IMR-90 (cell line): Measurements from ENCODE around the gene SPOUT1. TPM values are rescaled to one million over a fixed set of nuclear protein-coding genes. Genes with fewer than 3 reads are reported as not detected.
"Not testable (repeated sequence)": the region's sequence is repeated elsewhere in the genome, so short reads cannot be mapped to it uniquely, and the experiment has no call there.

Source experiments
- ATAC-seq: fragments of 200-7000 bp; cut with Tn5 transposase; 2 replicates; pipeline ENCODE4 v1.9.1; 2020; ENCODE audit warnings: low read depth, mild to moderate bottlenecking, moderate library complexity
- BruUV-seq: library from RNA; stranded (reverse); fragments of 400-500 nt; replicated peaks from 2 replicates; lab custom pipeline; 2021; lab: Mats Ljungman, UMichigan
- CTCF ChIA-PET: fragments of 300-600 bp; formaldehyde crosslinking; extraction: SDS; loops from one replicate; lab custom pipeline; 2021; ENCODE audit warnings: antibody characterized with exemption; lab: Yijun Ruan, JAX
- POLR2A ChIA-PET: fragments of 300-600 bp; sonication (Branson Sonifier 250); formaldehyde crosslinking; loops from one replicate; lab custom pipeline; 2022; ENCODE audit warnings: antibody characterized with exemption; ENCODE audit not compliant: unreplicated experiment; lab: Charles Lee
- DNase-seq: peaks from one replicate; pipeline ENCODE4 v3.0.0; 2013
- H2AFZ ChIP-seq: replicated peaks from 2 replicates; pipeline ENCODE3; 2013; ENCODE audit warnings: low read length, mild to moderate bottlenecking; ENCODE audit not compliant: poor library complexity
- H2AK5ac ChIP-seq: 2 replicates; pipeline ENCODE4 v1.6.1; 2013; ENCODE audit warnings: low read depth, low read length, inconsistent platforms
- H2AK9ac ChIP-seq: replicated peaks from 2 replicates; pipeline ENCODE3; 2013; ENCODE audit warnings: mild to moderate bottlenecking, low read depth, low read length, moderate library complexity; ENCODE audit not compliant: poor library complexity
- H2BK120ac ChIP-seq: 2 replicates; pipeline ENCODE4 v1.6.1; 2013; ENCODE audit warnings: low read depth, low read length, inconsistent platforms
- H2BK15ac ChIP-seq: 3 replicates; pipeline ENCODE4 v1.6.1; 2013; ENCODE audit warnings: low read depth, low read length, inconsistent platforms
- H2BK20ac ChIP-seq: 2 replicates; pipeline ENCODE4 v1.6.1; 2013; ENCODE audit warnings: low read depth, mild to moderate bottlenecking, inconsistent platforms, low read length, moderate library complexity
- H2BK5ac ChIP-seq: 2 replicates; pipeline ENCODE4 v1.6.1; 2013; ENCODE audit warnings: mild to moderate bottlenecking, low read depth, low read length, inconsistent platforms; ENCODE audit not compliant: poor library complexity, severe bottlenecking
- H3K14ac ChIP-seq: replicated peaks from 2 replicates; pipeline ENCODE4 v1.6.1; 2013; ENCODE audit warnings: low read depth, low read length, inconsistent platforms
- H3K18ac ChIP-seq: 2 replicates; pipeline ENCODE4 v1.6.1; 2013; ENCODE audit warnings: low read depth, low read length, control low read depth
- H3K23ac ChIP-seq: 2 replicates; pipeline ENCODE4 v1.6.1; 2013; ENCODE audit warnings: low read depth, low read length, inconsistent platforms
- H3K27ac ChIP-seq: 2 replicates; pipeline ENCODE4 v1.5.1; 2013; ENCODE audit warnings: mild to moderate bottlenecking, control low read depth, low read length; ENCODE audit not compliant: insufficient read depth
- H3K27me3 ChIP-seq: 2 replicates; pipeline ENCODE4 v1.6.1; 2013; ENCODE audit warnings: low read length; ENCODE audit not compliant: control insufficient read depth, insufficient read depth
- H3K36me3 ChIP-seq: 2 replicates; pipeline ENCODE4 v1.6.1; 2013; ENCODE audit warnings: low read length, mixed read lengths; ENCODE audit not compliant: control insufficient read depth, insufficient read depth
- H3K4ac ChIP-seq: 2 replicates; pipeline ENCODE4 v1.6.1; 2013; ENCODE audit warnings: low read depth, low read length, inconsistent platforms
- H3K4me1 ChIP-seq: 2 replicates; pipeline ENCODE4 v1.6.1; 2013; ENCODE audit warnings: low read length, mixed read lengths; ENCODE audit not compliant: control insufficient read depth, insufficient read depth
- H3K4me2 ChIP-seq: 2 replicates; pipeline ENCODE4 v1.6.1; 2013; ENCODE audit warnings: low read depth, mild to moderate bottlenecking, control low read depth, low read length, moderate library complexity
- H3K4me3 ChIP-seq: 2 replicates; pipeline ENCODE4 v1.5.1; 2013; ENCODE audit warnings: low read depth, mild to moderate bottlenecking, control low read depth, low read length, moderate library complexity; ENCODE audit not compliant: insufficient read depth
- H3K56ac ChIP-seq: 2 replicates; pipeline ENCODE4 v1.6.1; 2013; ENCODE audit warnings: low read length, inconsistent platforms; ENCODE audit not compliant: insufficient read depth; ENCODE audit errors: extremely low read depth
- H3K79me1 ChIP-seq, 2 experiments: 2 replicates each; pipeline ENCODE4 v1.6.1; 2013; ENCODE audit warnings: low read length in 2 of 2, inconsistent platforms in 1 of 2, low read depth in 1 of 2
- H3K9ac ChIP-seq: 2 replicates; pipeline ENCODE4 v1.6.1; 2013; ENCODE audit warnings: low read depth, low read length, control low read depth
- H3K9me1 ChIP-seq: 2 replicates; pipeline ENCODE4 v1.6.1; 2013; ENCODE audit warnings: low read length, inconsistent platforms; ENCODE audit not compliant: insufficient read depth
- H3K9me3 ChIP-seq: 2 replicates; pipeline ENCODE4 v1.6.1; 2013; ENCODE audit warnings: low read length; ENCODE audit not compliant: control insufficient read depth, insufficient read depth
- H4K20me1 ChIP-seq: 2 replicates; pipeline ENCODE4 v1.6.1; 2013; ENCODE audit warnings: low read length, inconsistent platforms; ENCODE audit not compliant: insufficient read depth
- H4K5ac ChIP-seq: 2 replicates; pipeline ENCODE4 v1.6.1; 2013; ENCODE audit warnings: mild to moderate bottlenecking, low read depth, low read length, control low read depth
- H4K8ac ChIP-seq, 2 experiments: 2 replicates each; pipeline ENCODE4 v1.6.1; 2013; ENCODE audit warnings: low read depth in 2 of 2, low read length in 2 of 2, control low read depth in 1 of 2, inconsistent platforms in 1 of 2
- H4K91ac ChIP-seq: 2 replicates; pipeline ENCODE4 v1.6.1; 2013; ENCODE audit warnings: low read depth, low read length, inconsistent platforms; ENCODE audit not compliant: insufficient read depth
- MAFK ChIP-seq: IDR thresholded peaks from 2 replicates; pipeline ENCODE4 v1.6.1; 2012; ENCODE audit warnings: low read depth, low read length, improper control_type of control experiment
- MAZ ChIP-seq: IDR thresholded peaks from 2 replicates; pipeline ENCODE4 v1.6.1; 2012; ENCODE audit warnings: low read depth, mild to moderate bottlenecking, low read length, improper control_type of control experiment, moderate library complexity, borderline replicate concordance
- RCOR1 ChIP-seq: IDR thresholded peaks from 2 replicates; pipeline ENCODE4 v1.6.1; 2012; ENCODE audit warnings: mild to moderate bottlenecking, low read length, improper control_type of control experiment; ENCODE audit not compliant: insufficient replicate concordance
- WGBS, 2 experiments: methylation state at CpG; one replicate each; pipeline versions ENCODE4 v1.1.5 to v1.1.7; 2013; ENCODE audit warnings: missing lambda C conversion rate in 2 of 2; ENCODE audit not compliant: insufficient read length in 1 of 2; ENCODE audit errors: extremely low coverage in 2 of 2; 5-methylcytosine and 5-hydroxymethylcytosine counted together
- dilution Hi-C: fragments of 300-500 bp; cut with HindIII; formaldehyde crosslinking; loops from one replicate; pipeline ENCODE4 v1.14.3; 2018; ENCODE audit warnings: low sequenced_read_pairs; ENCODE audit not compliant: unreplicated experiment
- in situ Hi-C: fragments of 300-500 bp; cut with MboI; formaldehyde crosslinking; loops from 3 replicates; pipeline ENCODE4 v1.14.3; 2019; ENCODE audit warnings: low sequenced_read_pairs, inconsistent platforms, mixed read lengths
- intact Hi-C: fragments of 100-400 bp; cut with micrococcal nuclease; formaldehyde crosslinking; loops from 2 replicates; pipeline ENCODE4 v1.10.0; 2022
- polyA plus RNA-seq, 3 experiments: library from polyadenylated mRNA; depleted of rRNA; stranded (reverse); fragments of >200 nt; gene quantifications; 2 replicates each; pipeline ENCODE4 v1.2.3, GENCODE V29; 2012; ENCODE audit warnings: low replicate concordance in 1 of 3
- total RNA-seq: library from RNA; depleted of rRNA; stranded (reverse); fragments of >200 nt; gene quantifications from 2 replicates; pipeline ENCODE4 v1.2.3, GENCODE V29; 2012

The SPOUT1 gene
- total and polyA plus RNA-seq, 2 of the 4 experiments (the other 2 are of a cell fraction), result 17.9 to 27.8 TPM

DNA sequence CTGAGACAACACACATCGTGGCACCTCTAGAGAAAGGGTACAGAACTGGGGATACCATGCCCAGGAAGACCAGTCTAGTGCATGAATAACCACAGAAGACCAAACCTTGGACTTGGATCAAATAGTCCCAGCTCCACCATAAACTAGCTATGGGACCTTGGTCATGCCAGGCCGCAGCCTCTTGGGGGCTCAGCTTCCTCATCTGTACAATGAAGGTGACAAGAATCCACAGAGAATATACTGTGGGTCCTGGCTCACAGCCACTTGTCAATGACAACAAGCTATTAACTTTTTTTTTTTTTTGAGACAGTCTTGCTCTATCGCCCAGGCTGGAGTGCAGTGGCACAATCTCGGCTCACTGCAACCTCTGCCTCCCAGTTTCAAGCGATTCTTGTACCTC, 48.3 kb upstream of the SPOUT1 start:
- H4K91ac ChIP-seq, result no peak overlapping the region
- no peak overlapping the region for H2AK5ac ChIP-seq
- dilution Hi-C loops, result no loop called here
- H3K9me3 ChIP-seq, result no peaks in the 10 kb centered on the region
- H3K4me1 ChIP-seq, result peaks cover 2% of the 10 kb centered on the region; the same call in 1 of the 2 replicates
- in situ Hi-C loops, result no loop called here
- peaks cover 18 to 61% of the 10 kb centered on the region in 2 experiments for H3K79me1 ChIP-seq
- ChIA-PET CTCF (interaction anchor here (0.6 kb wide), 1 partner anchor 70 kb away, joined by 4 read pairs; no protein-coding TSS in a partner anchor), POLR2A (interaction anchor here (0.6 kb wide), 1 partner anchor 1401 kb away, joined by 3 read pairs; no protein-coding TSS in a partner anchor)
- no peak overlapping the region for H2AK9ac ChIP-seq
- no peak overlapping the region for H3K27ac ChIP-seq
- no peak overlapping the region for H4K8ac ChIP-seq
- H3K14ac ChIP-seq, result no peak overlapping the region
- no peak overlapping the region for H2BK15ac ChIP-seq
- H4K20me1 ChIP-seq, result peaks cover 6% of the 10 kb centered on the region; the same call in 1 of the 2 replicates
- H3K27me3 ChIP-seq, result no peaks in the 10 kb centered on the region
- no peak for DNase-seq
- WGBS, 2 experiments, result 100% methylated on average over 1 of the region's 5 CpGs; no CpG with 5 or more reads in 1 of the 2 experiments
- no peak overlapping the region for H3K9ac ChIP-seq
- H2AFZ ChIP-seq, result no peak overlapping the region
- no peak overlapping the region for H3K56ac ChIP-seq
- H3K4me3 ChIP-seq, result no peak overlapping the region
- no peak overlapping the region for H4K5ac ChIP-seq
- no peak overlapping the region for H2BK5ac ChIP-seq
- TF ChIP-seq MAFK (no peak), MAZ (no peak), RCOR1 (no peak)
- H3K18ac ChIP-seq, result no peak overlapping the region
- H2BK20ac ChIP-seq, result no peak overlapping the region
- H3K36me3 ChIP-seq, result no peaks in the 10 kb centered on the region
- H3K23ac ChIP-seq, result no peak overlapping the region
- H2BK120ac ChIP-seq, result no peak overlapping the region
- no peak overlapping the region for H3K4ac ChIP-seq
- ATAC-seq, result no peak
- no TSS peak for BruUV-seq
- intact Hi-C loops, result no loop called here
- H3K9me1 ChIP-seq, result peaks cover 5% of the 10 kb centered on the region; the same call in 1 of the 2 replicates
- no peak overlapping the region for H3K4me2 ChIP-seq

DNA sequence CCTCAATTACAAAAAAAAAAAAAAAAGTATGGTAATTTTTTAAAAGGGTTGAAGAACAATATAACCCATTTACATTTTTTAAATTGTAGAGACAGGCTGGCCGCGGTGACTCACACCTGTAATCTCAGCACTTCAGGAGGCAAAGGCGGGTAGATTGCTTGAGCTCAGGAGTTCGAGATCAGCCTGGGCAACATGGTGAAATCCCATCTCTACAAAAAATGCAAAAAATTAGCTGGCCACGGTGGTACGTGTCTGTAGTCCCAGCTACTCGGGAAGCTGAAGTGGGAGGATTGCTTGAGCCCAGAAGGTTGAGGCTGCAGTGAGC, 41.3 kb upstream of the SPOUT1 start:
- CTCF ChIA-PET, result interaction anchor here (1.4 kb wide), 1 partner anchor 58 kb away, joined by 4 read pairs; no protein-coding TSS in a partner anchor
- H4K8ac ChIP-seq, H3K4me1 ChIP-seq, H3K18ac ChIP-seq, H3K23ac ChIP-seq, H4K91ac ChIP-seq, H3K4me2 ChIP-seq, H2AFZ ChIP-seq, ATAC-seq, H2AK9ac ChIP-seq, H4K20me1 ChIP-seq, H2BK20ac ChIP-seq, H2BK120ac ChIP-seq, H3K56ac ChIP-seq, H3K36me3 ChIP-seq, DNase-seq, H3K9me3 ChIP-seq, H2BK5ac ChIP-seq, H3K9me1 ChIP-seq, intact Hi-C loops, H3K9ac ChIP-seq, BruUV-seq, dilution Hi-C loops, POLR2A ChIA-PET, H3K14ac ChIP-seq, H3K4ac ChIP-seq, H2AK5ac ChIP-seq, H3K27ac ChIP-seq, H2BK15ac ChIP-seq, H4K5ac ChIP-seq, in situ Hi-C loops, H3K4me3 ChIP-seq, H3K27me3 ChIP-seq: not testable (repeated sequence)
- peaks cover 13 to 40% of the 10 kb centered on the region in 2 experiments for H3K79me1 ChIP-seq
- no CpG with 5 or more reads among the region's 7 CpGs for WGBS, 2 experiments
